Measurements from ENCODE around the gene TET2. TPM values are rescaled to one million over a fixed set of nuclear protein-coding genes. Genes with fewer than 3 reads are reported as not detected.

TET2 gene
- total and polyA plus RNA-seq, 3 experiments from 2014 or later = 13.8 to 28.0 (median 25.8) TPM

DNA sequence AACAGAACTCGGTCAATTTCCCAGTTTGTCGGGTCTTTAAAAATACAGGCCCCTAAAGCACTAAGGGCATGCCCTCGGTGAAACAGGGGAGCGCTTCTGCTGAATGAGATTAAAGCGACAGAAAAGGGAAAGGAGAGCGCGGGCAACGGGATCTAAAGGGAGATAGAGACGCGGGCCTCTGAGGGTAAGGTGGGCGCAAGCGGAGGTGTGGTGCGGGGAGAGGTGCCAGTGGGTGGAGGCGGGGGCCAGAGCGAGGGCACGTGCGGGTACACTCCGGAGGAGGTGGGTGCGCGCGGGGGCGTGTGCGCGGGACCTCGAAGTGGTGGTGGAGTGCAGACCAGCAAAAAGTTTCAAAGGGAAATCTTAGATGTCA lies 787 bp upstream of the TET2 start:
- peak overlapping the region; percentile 62 for H3K4me3 ChIP-seq (ENCODE audit: low read length)
- Mint-ChIP-seq H3K9me3 (no peaks in the 10 kb centered on the region), H3K4me3 (peak overlapping the region; percentile 92 to 100 (median 100)), H3K27me3 (peaks cover 0 to 7% of the 10 kb centered on the region in 2 donors), H3K27ac (peak overlapping the region; percentile 60 to 98 (median 92)), H3K36me3 (peaks cover 0 to 16% (median 0%) of the 10 kb centered on the region in 3 donors), H3K4me1 (peaks cover 42 to 47% (median 46%) of the 10 kb centered on the region in 3 donors)
- H3K4me1 ChIP-seq (ENCODE audit: insufficient read depth, low read length) = peaks cover 30% of the 10 kb centered on the region
- H3K36me3 ChIP-seq (ENCODE audit: insufficient read depth, low read length) = no peaks in the 10 kb centered on the region
- ChIA-PET POLR2A (interaction anchor here (1.0 to 1.4 kb wide), 2 partner anchors 327 to 328 kb away, joined by 4 to 6 read pairs; partner anchors contain the start of gene PPA2), CTCF (interaction anchor here (1.8 kb wide), 1 partner anchor 328 kb away, joined by 13 read pairs; the partner anchor contains the start of gene PPA2)
- H3K27me3 ChIP-seq (ENCODE audit: insufficient read depth, low read length, poor library complexity, severe bottlenecking) = no peaks in the 10 kb centered on the region
- H3K9me3 ChIP-seq (ENCODE audit: low read length) = no peaks in the 10 kb centered on the region
- DNase-seq = peak; percentile 19 to 59 (median 41)
- H3K27ac ChIP-seq (ENCODE audit: low read depth, low read length) = peak overlapping the region; percentile 92

DNA sequence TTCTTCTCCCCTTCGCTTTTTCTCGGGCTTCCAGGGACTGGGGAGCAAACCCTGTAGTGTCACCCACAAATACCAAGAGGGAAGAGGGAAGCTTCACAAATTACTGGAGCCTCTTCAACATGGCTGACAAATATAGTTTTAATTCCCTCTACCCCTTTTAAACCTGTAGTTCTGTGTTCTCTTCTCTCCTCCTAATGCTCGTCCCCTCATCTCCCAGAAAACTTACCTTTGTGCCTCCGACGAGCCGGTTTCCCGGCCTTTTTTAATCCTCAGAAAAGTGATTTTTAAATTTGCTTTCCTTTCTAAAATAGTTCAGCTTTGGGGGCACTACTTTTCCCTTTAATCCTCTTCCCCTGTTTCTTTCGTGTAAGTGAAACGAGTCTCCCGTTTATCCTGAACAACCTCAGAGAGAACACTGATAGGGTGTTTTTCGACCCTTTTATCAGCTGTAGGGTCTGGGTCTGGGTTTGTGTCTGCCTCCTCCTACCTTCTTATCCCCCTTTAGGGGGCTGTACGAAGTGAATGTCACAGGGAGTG lies 408 bp downstream of the TET2 start:
- Mint-ChIP-seq H3K4me1 (peaks cover 44 to 49% (median 45%) of the 10 kb centered on the region in 3 donors), H3K36me3 (peaks cover 0 to 16% (median 0%) of the 10 kb centered on the region in 3 donors), H3K9me3 (no peaks in the 10 kb centered on the region), H3K27ac (peak overlapping the region; percentile 92 to 100 (median 98)), H3K4me3 (peak overlapping the region; percentile 99 to 100 (median 100)), H3K27me3 (peaks cover 0 to 7% of the 10 kb centered on the region in 2 donors)
- Histone ChIP-seq H3K27me3 (ENCODE audit: insufficient read depth, low read length, poor library complexity, severe bottlenecking) (no peaks in the 10 kb centered on the region), H3K4me1 (ENCODE audit: insufficient read depth, low read length) (peaks cover 30% of the 10 kb centered on the region), H3K9me3 (ENCODE audit: low read length) (no peaks in the 10 kb centered on the region), H3K4me3 (ENCODE audit: low read length) (peak overlapping the region; percentile 99), H3K36me3 (ENCODE audit: insufficient read depth, low read length) (no peaks in the 10 kb centered on the region), H3K27ac (ENCODE audit: low read depth, low read length) (peak overlapping the region; percentile 92)
- ChIA-PET POLR2A (interaction anchor here (1.4 kb wide), 1 partner anchor 326 kb away, joined by 6 read pairs; no protein-coding TSS in a partner anchor), CTCF (interaction anchor here (1.8 kb wide), 1 partner anchor 326 kb away, joined by 13 read pairs; the partner anchor contains the start of gene PPA2)
- no peak for DNase-seq

- peak overlapping the region; percentile 99 for H3K4me3 ChIP-seq (ENCODE audit: low read length)
- peak overlapping the region; percentile 92 for H3K27ac ChIP-seq (ENCODE audit: low read depth, low read length)
- Mint-ChIP-seq H3K4me3 (peak overlapping the region; percentile 99 to 100 (median 100)), H3K9me3 (no peaks in the 10 kb centered on the region), H3K27me3 (peaks cover 0 to 7% of the 10 kb centered on the region in 2 donors), H3K36me3 (peaks cover 0 to 16% (median 0%) of the 10 kb centered on the region in 3 donors), H3K27ac (peak overlapping the region; percentile 92 to 100 (median 98)), H3K4me1 (peaks cover 44 to 50% (median 45%) of the 10 kb centered on the region in 3 donors)
- ChIA-PET CTCF (interaction anchor here (1.8 kb wide), 1 partner anchor 326 kb away, joined by 13 read pairs; the partner anchor contains the start of gene PPA2), POLR2A (interaction anchor here (1.4 kb wide), 1 partner anchor 325 kb away, joined by 6 read pairs; no protein-coding TSS in a partner anchor)
- H3K36me3 ChIP-seq (ENCODE audit: insufficient read depth, low read length) = no peaks in the 10 kb centered on the region
- DNase-seq = peak in 2 of 5 donors; percentile 3 to 36
- H3K27me3 ChIP-seq (ENCODE audit: insufficient read depth, low read length, poor library complexity, severe bottlenecking) = no peaks in the 10 kb centered on the region
- H3K9me3 ChIP-seq (ENCODE audit: low read length) = no peaks in the 10 kb centered on the region
- H3K4me1 ChIP-seq (ENCODE audit: insufficient read depth, low read length) = peaks cover 30% of the 10 kb centered on the region
Measured at GRCh38 chr4:105147553-105148161, 981 bp downstream of the TET2 start.

GRCh38 chr4:105148356-105148755 lies 1.7 kb downstream of the TET2 start:
- H3K4me3 ChIP-seq (ENCODE audit: low read length) = no peak overlapping the region
- peak overlapping the region in 3 of 8 donors; percentile 92 to 100 (median 99) for H3K27ac Mint-ChIP-seq
- H3K27ac ChIP-seq (ENCODE audit: low read depth, low read length) = no peak overlapping the region
- H3K27me3 Mint-ChIP-seq = peaks cover 0 to 5% of the 10 kb centered on the region in 2 donors
- peaks cover 30% of the 10 kb centered on the region for H3K4me1 ChIP-seq (ENCODE audit: insufficient read depth, low read length)
- peak overlapping the region; percentile 99 to 100 (median 100) for H3K4me3 Mint-ChIP-seq
- CTCF ChIA-PET = no interaction called here
- DNase-seq = no peak
- no peaks in the 10 kb centered on the region for H3K36me3 ChIP-seq (ENCODE audit: insufficient read depth, low read length)
- H3K9me3 Mint-ChIP-seq = no peaks in the 10 kb centered on the region
- H3K36me3 Mint-ChIP-seq = peaks cover 0 to 16% (median 0%) of the 10 kb centered on the region in 3 donors
- POLR2A ChIA-PET = no interaction called here
- H3K27me3 ChIP-seq (ENCODE audit: insufficient read depth, low read length, poor library complexity, severe bottlenecking) = no peaks in the 10 kb centered on the region
- peaks cover 45 to 56% (median 50%) of the 10 kb centered on the region in 3 donors for H3K4me1 Mint-ChIP-seq
- H3K9me3 ChIP-seq (ENCODE audit: low read length) = no peaks in the 10 kb centered on the region

- H3K36me3 Mint-ChIP-seq = peaks cover 0 to 16% (median 0%) of the 10 kb centered on the region in 3 donors
- H3K27me3 Mint-ChIP-seq = peaks cover 0 to 5% of the 10 kb centered on the region in 2 donors
- POLR2A ChIA-PET = no interaction called here
- no peaks in the 10 kb centered on the region for H3K9me3 Mint-ChIP-seq
- no peaks in the 10 kb centered on the region for H3K9me3 ChIP-seq (ENCODE audit: low read length)
- peak overlapping the region; percentile 4 to 100 (median 49) for H3K4me3 Mint-ChIP-seq
- H3K27ac Mint-ChIP-seq = peak overlapping the region in 1 of 8 donors; percentile 17
- H3K27me3 ChIP-seq (ENCODE audit: insufficient read depth, low read length, poor library complexity, severe bottlenecking) = no peaks in the 10 kb centered on the region
- H3K36me3 ChIP-seq (ENCODE audit: insufficient read depth, low read length) = no peaks in the 10 kb centered on the region
- peaks cover 47 to 60% (median 55%) of the 10 kb centered on the region in 3 donors for H3K4me1 Mint-ChIP-seq
- DNase-seq = no peak
- H3K27ac ChIP-seq (ENCODE audit: low read depth, low read length) = peak overlapping the region; percentile 4
- no peak overlapping the region for H3K4me3 ChIP-seq (ENCODE audit: low read length)
- H3K4me1 ChIP-seq (ENCODE audit: insufficient read depth, low read length) = peaks cover 30% of the 10 kb centered on the region
- CTCF ChIA-PET = no interaction called here
Measured at GRCh38 chr4:105148776-105149175, 2.1 kb downstream of the TET2 start.

DNA sequence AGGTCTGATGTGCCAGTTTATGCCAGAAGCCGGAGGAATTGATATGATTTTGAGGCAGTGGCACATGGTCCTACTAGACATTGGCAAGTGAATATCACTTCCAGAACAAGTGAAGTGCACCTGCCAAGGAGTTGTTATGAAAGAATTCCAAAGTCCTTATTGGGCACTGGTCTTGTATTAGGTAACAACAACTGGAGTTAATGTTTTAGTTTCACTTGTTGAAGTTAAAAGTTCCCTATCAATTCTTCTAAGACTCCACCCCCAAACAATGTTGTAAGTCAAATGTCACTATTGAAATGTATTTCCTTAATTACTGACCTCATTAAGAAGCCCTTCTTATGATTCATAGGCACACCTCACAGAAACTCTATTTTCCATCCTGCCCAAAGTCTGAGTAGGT lies 3.1 kb downstream of the TET2 start:
- H3K4me1 ChIP-seq (ENCODE audit: insufficient read depth, low read length) = peaks cover 30% of the 10 kb centered on the region
- no peaks in the 10 kb centered on the region for H3K27me3 ChIP-seq (ENCODE audit: insufficient read depth, low read length, poor library complexity, severe bottlenecking)
- H3K4me3 Mint-ChIP-seq = peak overlapping the region in 5 of 7 donors; percentile 6 to 100 (median 20)
- ChIA-PET POLR2A (no interaction called here), CTCF (no interaction called here)
- H3K36me3 Mint-ChIP-seq = peaks cover 0 to 16% (median 0%) of the 10 kb centered on the region in 3 donors
- no peak overlapping the region for H3K4me3 ChIP-seq (ENCODE audit: low read length)
- no peak for DNase-seq
- H3K9me3 Mint-ChIP-seq = no peaks in the 10 kb centered on the region
- peaks cover 0 to 5% of the 10 kb centered on the region in 2 donors for H3K27me3 Mint-ChIP-seq
- no peaks in the 10 kb centered on the region for H3K36me3 ChIP-seq (ENCODE audit: insufficient read depth, low read length)
- H3K27ac ChIP-seq (ENCODE audit: low read depth, low read length) = no peak overlapping the region
- H3K27ac Mint-ChIP-seq = peak overlapping the region in 4 of 8 donors; percentile 31 to 58 (median 34)
- peaks cover 56 to 69% (median 65%) of the 10 kb centered on the region in 3 donors for H3K4me1 Mint-ChIP-seq
- no peaks in the 10 kb centered on the region for H3K9me3 ChIP-seq (ENCODE audit: low read length)

GRCh38 chr4:105150503-105150902 lies 3.8 kb downstream of the TET2 start:
- Mint-ChIP-seq H3K4me1 (peaks cover 58 to 69% (median 68%) of the 10 kb centered on the region in 3 donors), H3K9me3 (no peaks in the 10 kb centered on the region), H3K27me3 (peaks cover 0 to 5% of the 10 kb centered on the region in 2 donors), H3K4me3 (no peak overlapping the region), H3K27ac (no peak overlapping the region), H3K36me3 (peaks cover 0 to 16% (median 4%) of the 10 kb centered on the region in 3 donors)
- H3K27me3 ChIP-seq (ENCODE audit: insufficient read depth, low read length, poor library complexity, severe bottlenecking) = no peaks in the 10 kb centered on the region
- DNase-seq = no peak
- H3K27ac ChIP-seq (ENCODE audit: low read depth, low read length) = no peak overlapping the region
- no peaks in the 10 kb centered on the region for H3K9me3 ChIP-seq (ENCODE audit: low read length)
- POLR2A ChIA-PET = no interaction called here
- H3K4me1 ChIP-seq (ENCODE audit: insufficient read depth, low read length) = peaks cover 28% of the 10 kb centered on the region
- CTCF ChIA-PET = no interaction called here
- H3K36me3 ChIP-seq (ENCODE audit: insufficient read depth, low read length) = no peaks in the 10 kb centered on the region
- no peak overlapping the region for H3K4me3 ChIP-seq (ENCODE audit: low read length)

- Mint-ChIP-seq H3K4me3 (no peak overlapping the region), H3K27me3 (no peaks in the 10 kb centered on the region), H3K36me3 (peaks cover 0 to 6% (median 2%) of the 10 kb centered on the region in 3 donors), H3K27ac (peak overlapping the region in 1 of 8 donors; percentile 2), H3K4me1 (peaks cover 41 to 66% (median 65%) of the 10 kb centered on the region in 3 donors), H3K9me3 (no peaks in the 10 kb centered on the region)
- H3K4me1 ChIP-seq (ENCODE audit: insufficient read depth, low read length) = peaks cover 15% of the 10 kb centered on the region
- no peak overlapping the region for H3K27ac ChIP-seq (ENCODE audit: low read depth, low read length)
- no peaks in the 10 kb centered on the region for H3K9me3 ChIP-seq (ENCODE audit: low read length)
- no peak for DNase-seq
- CTCF ChIA-PET = no interaction called here
- H3K27me3 ChIP-seq (ENCODE audit: insufficient read depth, low read length, poor library complexity, severe bottlenecking) = no peaks in the 10 kb centered on the region
- H3K36me3 ChIP-seq (ENCODE audit: insufficient read depth, low read length) = no peaks in the 10 kb centered on the region
- H3K4me3 ChIP-seq (ENCODE audit: low read length) = no peak overlapping the region
- POLR2A ChIA-PET = no interaction called here
Measured at GRCh38 chr4:105153749-105154148, 7.1 kb downstream of the TET2 start.

Measured in CD8-positive, alpha-beta memory T cell (primary cell).